ENCODE results near the gene MDC1.
"Not testable (repeated sequence)": the region's sequence is repeated elsewhere in the genome, so short reads cannot be mapped to it uniquely, and the experiment has no call there.

MDC1 gene

GRCh38 chr6:30730601-30731435, 13.7 kb upstream of the MDC1 start:
- FAIRE-seq (peak; percentile 82), DNase-seq (ENCODE audit: insufficient read length) (peak; percentile 80)
- TF ChIP-seq POLR2A (IDR thresholded peaks at IDR 0.05; ENCODE audit: low read depth, low read length): no peak
- no peak for TF ChIP-seq TAF1 (IDR thresholded peaks at IDR 0.05; ENCODE audit: borderline replicate concordance, low read depth, low read length)
- no peak for TF ChIP-seq POLR2AphosphoS5 (IDR thresholded peaks at IDR 0.05; ENCODE audit: low read depth, low read length)

- FAIRE-seq (no peak), DNase-seq (ENCODE audit: insufficient read length) (no peak)
- no peak for TF ChIP-seq TAF1 (IDR thresholded peaks at IDR 0.05; ENCODE audit: borderline replicate concordance, low read depth, low read length)
- TF ChIP-seq POLR2A (IDR thresholded peaks at IDR 0.05; ENCODE audit: low read depth, low read length): no peak
- TF ChIP-seq POLR2AphosphoS5 (IDR thresholded peaks at IDR 0.05; ENCODE audit: low read depth, low read length): no peak
Measured at GRCh38 chr6:30727920-30728553, 11.0 kb upstream of the MDC1 start.

- FAIRE-seq (no peak), DNase-seq (ENCODE audit: insufficient read length) (no peak)
- TF ChIP-seq POLR2A (IDR thresholded peaks at IDR 0.05; ENCODE audit: low read depth, low read length) (no peak), TAF1 (IDR thresholded peaks at IDR 0.05; ENCODE audit: borderline replicate concordance, low read depth, low read length) (no peak), POLR2AphosphoS5 (IDR thresholded peaks at IDR 0.05; ENCODE audit: low read depth, low read length) (no peak)
Measured at GRCh38 chr6:30726506-30727413, 9.7 kb upstream of the MDC1 start.

GRCh38 chr6:30725713-30726505, 8.8 kb upstream of the MDC1 start:
- FAIRE-seq (no peak), DNase-seq (ENCODE audit: insufficient read length) (no peak)
- TF ChIP-seq TAF1 (IDR thresholded peaks at IDR 0.05; ENCODE audit: borderline replicate concordance, low read depth, low read length) (no peak), POLR2AphosphoS5 (IDR thresholded peaks at IDR 0.05; ENCODE audit: low read depth, low read length) (peak; percentile 98), POLR2A (IDR thresholded peaks at IDR 0.05; ENCODE audit: low read depth, low read length) (peak; percentile 85)

- no peak for FAIRE-seq
- no peak for TF ChIP-seq TAF1 (IDR thresholded peaks at IDR 0.05; ENCODE audit: borderline replicate concordance, low read depth, low read length)
- peak; percentile 83 for TF ChIP-seq POLR2AphosphoS5 (IDR thresholded peaks at IDR 0.05; ENCODE audit: low read depth, low read length)
- TF ChIP-seq POLR2A (IDR thresholded peaks at IDR 0.05; ENCODE audit: low read depth, low read length): peak; percentile 68; the same call in 1 of the 2 replicates
Measured at GRCh38 chr6:30724906-30725667, 8.0 kb upstream of the MDC1 start.

GRCh38 chr6:30723843-30724741, 7.0 kb upstream of the MDC1 start:
- not testable (repeated sequence) for FAIRE-seq; DNase-seq (ENCODE audit: insufficient read length)
- TF ChIP-seq POLR2A (IDR thresholded peaks at IDR 0.05; ENCODE audit: low read depth, low read length): peak; percentile 20; the same call in 1 of the 2 replicates

More at GRCh38 chr6:30724906-30725667, 8.0 kb upstream of the MDC1 start:
- DNase-seq (ENCODE audit: insufficient read length): no peak

DNA sequence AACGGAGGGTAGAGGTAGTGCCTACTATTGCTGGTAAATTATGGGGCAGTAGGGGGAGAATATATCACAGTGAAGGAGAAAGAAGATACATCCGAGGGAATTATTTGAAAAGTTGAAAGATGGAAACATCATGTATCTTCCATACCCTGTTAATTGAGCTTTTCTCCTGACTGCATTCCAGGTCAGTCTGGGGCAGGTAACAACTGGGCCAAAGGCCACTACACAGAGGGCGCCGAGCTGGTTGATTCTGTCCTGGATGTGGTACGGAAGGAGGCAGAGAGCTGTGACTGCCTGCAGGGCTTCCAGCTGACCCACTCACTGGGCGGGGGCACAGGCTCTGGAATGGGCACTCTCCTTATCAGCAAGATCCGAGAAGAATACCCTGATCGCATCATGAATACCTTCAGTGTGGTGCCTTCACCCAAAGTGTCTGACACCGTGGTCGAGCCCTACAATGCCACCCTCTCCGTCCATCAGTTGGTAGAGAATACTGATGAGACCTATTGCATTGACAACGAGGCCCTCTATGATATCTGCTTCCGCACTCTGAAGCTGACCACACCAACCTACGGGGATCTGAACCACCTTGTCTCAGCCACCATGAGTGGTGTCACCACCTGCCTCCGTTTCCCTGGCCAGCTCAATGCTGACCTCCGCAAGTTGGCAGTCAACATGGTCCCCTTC, 6.2 kb upstream of the MDC1 start:
- TF ChIP-seq POLR2AphosphoS5 (IDR thresholded peaks at IDR 0.05; ENCODE audit: low read depth, low read length): peak; percentile 48; the same call in 1 of the 2 replicates
- TF ChIP-seq POLR2A (IDR thresholded peaks at IDR 0.05; ENCODE audit: low read depth, low read length): peak; percentile 59
- FAIRE-seq; DNase-seq (ENCODE audit: insufficient read length): not testable (repeated sequence)

GRCh38 chr6:30722280-30723112, 5.4 kb upstream of the MDC1 start:
- DNase-seq (ENCODE audit: insufficient read length) (peak; percentile 50), FAIRE-seq (peak; percentile 87)
- TF ChIP-seq POLR2A (IDR thresholded peaks at IDR 0.05; ENCODE audit: low read depth, low read length) (peak; percentile 25), POLR2AphosphoS5 (IDR thresholded peaks at IDR 0.05; ENCODE audit: low read depth, low read length) (peak; percentile 72), TAF1 (IDR thresholded peaks at IDR 0.05; ENCODE audit: borderline replicate concordance, low read depth, low read length) (no peak)

- not testable (repeated sequence) for FAIRE-seq; DNase-seq (ENCODE audit: insufficient read length)
Measured at GRCh38 chr6:30722025-30722279, 4.9 kb upstream of the MDC1 start.

Data from GM12892 (cell line).